ENCODE measurements around the gene AGK. TPM values are rescaled to one million over a fixed set of nuclear protein-coding genes. Genes with fewer than 3 reads are reported as not detected.

The AGK gene
- total RNA-seq, 1 experiment from 2014 or later = 48.9 TPM

- H3K36me3 ChIP-seq (ENCODE audit: insufficient read depth, low read length) = no peaks in the 10 kb centered on the region
- no peak overlapping the region for H3K4me2 ChIP-seq (ENCODE audit: low read depth, low read length, poor library complexity, severe bottlenecking)
- H3K4me3 ChIP-seq (ENCODE audit: low read length) = no peak overlapping the region
- H4K20me1 ChIP-seq (ENCODE audit: insufficient read depth, low read depth, low read length) = no peaks in the 10 kb centered on the region
- H3K27ac ChIP-seq (ENCODE audit: low read length) = no peak overlapping the region
- H3K9me2 ChIP-seq (replicated peaks; ENCODE audit: insufficient read depth, low read length) = no peaks in the 10 kb centered on the region
- H3K9me3 ChIP-seq (ENCODE audit: low read length) = no peaks in the 10 kb centered on the region
- H3K4me1 ChIP-seq (ENCODE audit: low read length) = no peaks in the 10 kb centered on the region
- no peaks in the 10 kb centered on the region for H3K27me3 ChIP-seq (ENCODE audit: low read length)
- DNase-seq = no peak
- no peak overlapping the region for H2AFZ ChIP-seq (ENCODE audit: low read length)
- H3K9ac ChIP-seq (ENCODE audit: low read length) = no peak overlapping the region
- no peaks in the 10 kb centered on the region for H3K79me2 ChIP-seq (ENCODE audit: low read length)
Observed at GRCh38 chr7:141671705-141672496, 120.7 kb downstream of the AGK start.

DNA sequence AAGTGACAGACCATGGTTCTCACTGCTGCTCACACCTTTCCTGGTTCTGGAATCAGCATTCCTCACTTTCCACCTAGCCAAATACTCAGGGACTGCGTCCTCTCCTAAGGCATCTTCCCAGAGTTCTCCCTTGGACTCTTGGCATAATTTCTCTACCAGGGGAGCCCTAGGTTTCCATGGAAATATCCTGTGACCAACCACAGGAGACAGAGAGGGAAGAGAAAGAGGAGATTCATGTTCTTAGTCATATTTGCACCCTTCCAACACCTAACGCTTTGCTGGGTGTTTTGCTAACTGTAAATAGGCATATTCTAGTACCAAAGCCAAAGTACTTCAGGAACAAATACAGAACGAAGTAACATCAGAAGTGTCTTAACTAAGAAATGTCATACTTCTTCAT is 122.1 kb downstream of the AGK start:
- Histone ChIP-seq H3K4me1 (ENCODE audit: low read length) (no peaks in the 10 kb centered on the region), H4K20me1 (ENCODE audit: insufficient read depth, low read depth, low read length) (no peaks in the 10 kb centered on the region), H2AFZ (ENCODE audit: low read length) (no peak overlapping the region), H3K4me3 (ENCODE audit: low read length) (no peak overlapping the region), H3K79me2 (ENCODE audit: low read length) (no peaks in the 10 kb centered on the region), H3K9ac (ENCODE audit: low read length) (no peak overlapping the region), H3K36me3 (ENCODE audit: insufficient read depth, low read length) (no peaks in the 10 kb centered on the region), H3K9me2 (replicated peaks; ENCODE audit: insufficient read depth, low read length) (no peaks in the 10 kb centered on the region), H3K4me2 (ENCODE audit: low read depth, low read length, poor library complexity, severe bottlenecking) (no peak overlapping the region), H3K9me3 (ENCODE audit: low read length) (no peaks in the 10 kb centered on the region), H3K27me3 (ENCODE audit: low read length) (no peaks in the 10 kb centered on the region), H3K27ac (ENCODE audit: low read length) (no peak overlapping the region)
- DNase-seq = no peak

GRCh38 chr7:141674171-141674671 is 123.0 kb downstream of the AGK start:
- Histone ChIP-seq H3K9me3 (ENCODE audit: low read length) (no peaks in the 10 kb centered on the region), H4K20me1 (ENCODE audit: insufficient read depth, low read depth, low read length) (no peaks in the 10 kb centered on the region), H2AFZ (ENCODE audit: low read length) (no peak overlapping the region), H3K79me2 (ENCODE audit: low read length) (no peaks in the 10 kb centered on the region), H3K36me3 (ENCODE audit: insufficient read depth, low read length) (no peaks in the 10 kb centered on the region), H3K4me2 (ENCODE audit: low read depth, low read length, poor library complexity, severe bottlenecking) (no peak overlapping the region), H3K9ac (ENCODE audit: low read length) (no peak overlapping the region), H3K4me3 (ENCODE audit: low read length) (no peak overlapping the region), H3K27ac (ENCODE audit: low read length) (no peak overlapping the region), H3K9me2 (replicated peaks; ENCODE audit: insufficient read depth, low read length) (no peaks in the 10 kb centered on the region), H3K27me3 (ENCODE audit: low read length) (no peaks in the 10 kb centered on the region), H3K4me1 (ENCODE audit: low read length) (no peaks in the 10 kb centered on the region)
- DNase-seq = no peak

DNA sequence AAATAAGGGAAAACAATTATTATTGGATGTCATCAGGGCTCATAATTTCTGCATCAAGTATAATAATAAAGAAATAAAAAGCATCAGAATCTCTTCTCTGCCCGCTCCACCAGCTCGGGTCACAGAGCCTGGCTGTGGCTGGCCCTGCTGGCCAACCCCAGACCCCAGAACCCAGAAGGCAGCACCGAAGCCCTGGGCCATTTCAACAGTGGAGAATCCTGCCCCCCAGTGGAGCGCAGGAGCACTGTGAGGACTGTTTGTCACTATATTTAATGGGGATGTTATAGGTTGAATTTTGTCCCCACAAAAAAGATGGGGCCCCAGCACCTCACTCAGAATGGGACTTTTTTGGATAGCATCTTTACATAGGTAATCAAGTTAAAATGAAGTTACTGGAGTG is 123.5 kb downstream of the AGK start:
- Histone ChIP-seq H3K4me1 (ENCODE audit: low read length) (no peaks in the 10 kb centered on the region), H3K27ac (ENCODE audit: low read length) (no peak overlapping the region), H3K79me2 (ENCODE audit: low read length) (no peaks in the 10 kb centered on the region), H3K9ac (ENCODE audit: low read length) (no peak overlapping the region), H2AFZ (ENCODE audit: low read length) (no peak overlapping the region), H3K36me3 (ENCODE audit: insufficient read depth, low read length) (no peaks in the 10 kb centered on the region), H3K27me3 (ENCODE audit: low read length) (no peaks in the 10 kb centered on the region), H4K20me1 (ENCODE audit: insufficient read depth, low read depth, low read length) (no peaks in the 10 kb centered on the region), H3K4me3 (ENCODE audit: low read length) (no peak overlapping the region), H3K4me2 (ENCODE audit: low read depth, low read length, poor library complexity, severe bottlenecking) (no peak overlapping the region), H3K9me2 (replicated peaks; ENCODE audit: insufficient read depth, low read length) (no peaks in the 10 kb centered on the region), H3K9me3 (ENCODE audit: low read length) (no peaks in the 10 kb centered on the region)
- peak; percentile 66 for DNase-seq

DNA sequence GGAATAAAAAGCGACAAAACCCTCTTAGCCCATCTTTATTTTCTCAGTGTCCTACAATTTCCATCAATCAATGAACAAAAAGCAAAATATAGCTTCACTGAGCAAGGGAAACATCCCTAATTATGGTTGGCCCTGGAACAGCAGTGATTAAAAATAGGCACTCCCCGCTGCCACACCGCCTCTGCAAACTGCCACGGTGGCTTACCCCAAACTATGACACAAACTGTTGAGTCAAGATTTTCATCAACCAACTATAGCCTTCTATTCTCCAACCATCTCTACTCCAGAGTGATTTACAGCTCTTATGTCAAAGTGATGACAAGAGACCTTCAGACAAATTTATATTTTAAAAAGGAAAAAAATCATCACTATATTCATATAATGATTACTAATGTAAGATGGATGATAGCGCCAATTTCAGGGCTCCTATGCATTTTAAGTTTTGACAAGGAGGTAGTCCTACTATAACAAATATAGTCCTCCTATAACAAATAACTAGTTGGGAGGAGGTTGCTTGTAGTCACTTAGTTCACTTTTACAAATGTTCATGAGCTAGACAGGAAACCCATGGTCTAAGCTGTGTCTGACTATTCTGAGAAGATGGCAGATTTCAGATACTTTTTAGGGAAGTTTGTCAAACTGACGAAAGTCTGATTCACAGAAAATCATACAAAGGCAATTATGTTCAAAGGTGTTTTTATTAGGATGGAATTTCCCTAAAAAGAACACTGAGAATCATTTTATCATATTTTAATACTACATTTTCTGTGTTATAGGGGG is 124.4 kb downstream of the AGK start:
- Histone ChIP-seq H3K4me3 (ENCODE audit: low read length) (no peak overlapping the region), H3K4me1 (ENCODE audit: low read length) (no peaks in the 10 kb centered on the region), H3K27me3 (ENCODE audit: low read length) (no peaks in the 10 kb centered on the region), H3K27ac (ENCODE audit: low read length) (no peak overlapping the region), H3K9me3 (ENCODE audit: low read length) (no peaks in the 10 kb centered on the region), H2AFZ (ENCODE audit: low read length) (no peak overlapping the region), H3K9me2 (replicated peaks; ENCODE audit: insufficient read depth, low read length) (no peaks in the 10 kb centered on the region), H3K36me3 (ENCODE audit: insufficient read depth, low read length) (0 out of 2 replicates have a peak, but pooled peaks cover 2% of the 10 kb centered on the region), H3K9ac (ENCODE audit: low read length) (no peak overlapping the region), H3K4me2 (ENCODE audit: low read depth, low read length, poor library complexity, severe bottlenecking) (no peak overlapping the region), H4K20me1 (ENCODE audit: insufficient read depth, low read depth, low read length) (no peaks in the 10 kb centered on the region), H3K79me2 (ENCODE audit: low read length) (no peaks in the 10 kb centered on the region)
- no peak for DNase-seq

GRCh38 chr7:141676618-141677017 is 125.4 kb downstream of the AGK start:
- no peak for DNase-seq
- Histone ChIP-seq H2AFZ (ENCODE audit: low read length) (no peak overlapping the region), H3K36me3 (ENCODE audit: insufficient read depth, low read length) (0 out of 2 replicates have a peak, but pooled peaks cover 2% of the 10 kb centered on the region), H3K4me2 (ENCODE audit: low read depth, low read length, poor library complexity, severe bottlenecking) (no peak overlapping the region), H3K79me2 (ENCODE audit: low read length) (no peaks in the 10 kb centered on the region), H3K9ac (ENCODE audit: low read length) (no peak overlapping the region), H3K27me3 (ENCODE audit: low read length) (no peaks in the 10 kb centered on the region), H3K9me3 (ENCODE audit: low read length) (no peaks in the 10 kb centered on the region), H4K20me1 (ENCODE audit: insufficient read depth, low read depth, low read length) (no peaks in the 10 kb centered on the region), H3K9me2 (replicated peaks; ENCODE audit: insufficient read depth, low read length) (no peaks in the 10 kb centered on the region), H3K27ac (ENCODE audit: low read length) (no peak overlapping the region), H3K4me1 (ENCODE audit: low read length) (no peaks in the 10 kb centered on the region), H3K4me3 (ENCODE audit: low read length) (no peak overlapping the region)

- H3K4me1 ChIP-seq (ENCODE audit: low read length) = no peaks in the 10 kb centered on the region
- H3K4me2 ChIP-seq (ENCODE audit: low read depth, low read length, poor library complexity, severe bottlenecking) = no peak overlapping the region
- no peaks in the 10 kb centered on the region for H3K79me2 ChIP-seq (ENCODE audit: low read length)
- H3K27ac ChIP-seq (ENCODE audit: low read length) = no peak overlapping the region
- no peak overlapping the region for H2AFZ ChIP-seq (ENCODE audit: low read length)
- no peak for DNase-seq
- no peaks in the 10 kb centered on the region for H3K27me3 ChIP-seq (ENCODE audit: low read length)
- no peaks in the 10 kb centered on the region for H3K9me2 ChIP-seq (replicated peaks; ENCODE audit: insufficient read depth, low read length)
- no peak overlapping the region for H3K4me3 ChIP-seq (ENCODE audit: low read length)
- H3K36me3 ChIP-seq (ENCODE audit: insufficient read depth, low read length) = 0 out of 2 replicates have a peak, but pooled peaks cover 2% of the 10 kb centered on the region
- H4K20me1 ChIP-seq (ENCODE audit: insufficient read depth, low read depth, low read length) = no peaks in the 10 kb centered on the region
- no peak overlapping the region for H3K9ac ChIP-seq (ENCODE audit: low read length)
- H3K9me3 ChIP-seq (ENCODE audit: low read length) = no peaks in the 10 kb centered on the region
Observed at GRCh38 chr7:141679014-141679413, 127.8 kb downstream of the AGK start.

DNA sequence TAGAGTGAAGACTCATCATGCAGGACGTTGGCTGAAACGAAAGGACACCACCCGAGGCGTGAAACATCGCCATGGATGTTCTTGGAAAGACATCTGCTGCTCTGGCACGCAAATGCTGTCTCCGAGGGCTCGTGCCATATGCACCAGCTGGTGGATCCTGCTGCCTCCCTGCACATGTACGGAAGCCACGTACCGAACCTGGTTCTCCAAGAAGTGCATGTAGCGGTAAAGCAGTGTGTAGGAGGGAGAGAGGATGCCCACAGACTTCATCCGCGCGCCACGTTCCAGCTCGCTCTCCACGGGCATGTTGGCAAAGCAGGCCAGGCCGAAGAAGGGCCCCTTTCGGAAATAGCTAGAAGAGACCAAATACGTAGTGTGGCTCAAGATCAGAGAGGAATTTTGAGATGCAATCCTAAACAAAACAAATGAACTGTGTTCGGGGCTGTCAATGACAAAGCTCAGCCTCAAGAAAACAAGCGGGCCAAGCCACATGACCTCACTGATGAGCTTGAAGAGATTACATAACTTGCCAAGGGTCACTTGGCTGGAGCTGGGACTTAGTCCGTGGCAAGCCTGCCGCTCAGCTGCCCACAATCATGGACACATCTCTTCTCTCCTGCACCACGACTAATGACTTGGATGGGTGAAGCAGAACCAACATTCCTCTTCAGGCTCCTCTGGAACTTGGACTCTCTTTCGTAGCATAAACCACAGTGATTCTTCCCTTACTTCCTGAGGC is 134.2 kb downstream of the AGK start:
- Histone ChIP-seq H3K27me3 (ENCODE audit: low read length) (no peaks in the 10 kb centered on the region), H3K36me3 (ENCODE audit: insufficient read depth, low read length) (no peaks in the 10 kb centered on the region), H3K9ac (ENCODE audit: low read length) (no peak overlapping the region), H2AFZ (ENCODE audit: low read length) (no peak overlapping the region), H4K20me1 (ENCODE audit: insufficient read depth, low read depth, low read length) (0 out of 2 replicates have a peak, but pooled peaks cover 8% of the 10 kb centered on the region), H3K9me3 (ENCODE audit: low read length) (no peaks in the 10 kb centered on the region), H3K9me2 (replicated peaks; ENCODE audit: insufficient read depth, low read length) (no peaks in the 10 kb centered on the region), H3K79me2 (ENCODE audit: low read length) (no peaks in the 10 kb centered on the region), H3K4me3 (ENCODE audit: low read length) (no peak overlapping the region), H3K4me1 (ENCODE audit: low read length) (no peaks in the 10 kb centered on the region), H3K4me2 (ENCODE audit: low read depth, low read length, poor library complexity, severe bottlenecking) (no peak overlapping the region), H3K27ac (ENCODE audit: low read length) (no peak overlapping the region)
- no peak for DNase-seq

Measured in Karpas-422 (cell line).